HUDEP-2 (cell line): Measurements from ENCODE around the gene MYH13.
A peak's percentile ranks its signal among the peaks of the same experiment; 100 is the strongest.

ENCODE experiments used
- DNase-seq, 76 experiments: peaks; one replicate each; lab custom pipeline; 2025; ENCODE audit not compliant: unreplicated experiment in 76 of 76; lab: John Stamatoyannopoulos, UW

The MYH13 gene

DNA sequence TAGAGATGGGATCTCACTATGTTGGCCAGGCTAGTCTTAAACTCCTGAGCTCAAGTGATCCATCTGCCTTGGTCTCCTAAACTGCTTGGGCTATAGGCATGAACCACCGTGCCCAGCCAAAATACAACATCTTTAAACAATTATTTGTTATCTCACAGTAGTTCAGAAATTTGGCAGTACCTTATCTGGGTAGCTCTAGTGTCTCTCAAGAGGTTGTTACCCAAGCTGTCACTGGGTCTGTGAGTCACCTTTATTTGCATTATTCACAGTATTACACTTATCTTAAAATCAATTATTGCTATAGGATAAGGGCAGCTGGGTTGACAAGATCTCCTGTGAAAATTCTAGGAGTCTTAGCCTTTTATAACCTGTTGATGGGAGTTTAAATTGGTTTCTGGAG, 110.4 kb downstream of the MYH13 start:
- peak in 3 of 76 experiments; percentile 1 to 8 (median 5) for DNase-seq

GRCh38 chr17:10261098-10261497, 111.7 kb downstream of the MYH13 start:
- DNase-seq: no peak

GRCh38 chr17:10251212-10251948, 121.4 kb downstream of the MYH13 start:
- no peak for DNase-seq
